ENCODE data around the gene SMPD1.

DNA sequence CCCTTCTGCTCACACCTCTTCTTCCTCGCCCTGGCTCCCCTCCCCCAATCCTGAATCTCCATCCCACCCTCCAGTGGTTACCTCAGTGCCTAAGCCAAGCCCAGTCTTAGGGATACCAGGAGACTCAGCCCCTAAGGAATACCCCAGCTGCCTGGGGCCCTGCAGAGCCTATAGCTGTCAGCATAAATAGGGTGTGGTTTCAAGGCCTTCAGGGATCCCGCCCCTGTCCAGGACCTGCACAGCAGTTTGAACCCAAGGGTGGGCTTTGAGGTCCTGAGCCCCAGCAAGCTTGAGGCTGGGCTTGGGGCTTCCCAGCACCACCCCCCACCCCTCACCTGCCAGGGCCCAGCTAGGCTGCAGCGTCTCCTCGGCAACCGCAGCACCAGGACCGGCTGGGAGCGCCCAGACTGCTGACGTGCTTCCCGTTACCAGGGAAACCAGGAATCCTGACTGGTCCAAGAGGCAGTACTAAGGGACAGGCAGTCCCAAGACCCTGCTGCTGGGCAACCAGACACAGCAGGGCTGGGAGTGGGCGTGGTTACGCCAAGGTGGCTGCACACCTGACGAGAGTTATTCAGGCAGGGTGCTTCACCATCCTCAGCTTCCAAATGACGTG, 14.9 kb downstream of the SMPD1 start:
- TF ChIP-seq, protein P1, sequence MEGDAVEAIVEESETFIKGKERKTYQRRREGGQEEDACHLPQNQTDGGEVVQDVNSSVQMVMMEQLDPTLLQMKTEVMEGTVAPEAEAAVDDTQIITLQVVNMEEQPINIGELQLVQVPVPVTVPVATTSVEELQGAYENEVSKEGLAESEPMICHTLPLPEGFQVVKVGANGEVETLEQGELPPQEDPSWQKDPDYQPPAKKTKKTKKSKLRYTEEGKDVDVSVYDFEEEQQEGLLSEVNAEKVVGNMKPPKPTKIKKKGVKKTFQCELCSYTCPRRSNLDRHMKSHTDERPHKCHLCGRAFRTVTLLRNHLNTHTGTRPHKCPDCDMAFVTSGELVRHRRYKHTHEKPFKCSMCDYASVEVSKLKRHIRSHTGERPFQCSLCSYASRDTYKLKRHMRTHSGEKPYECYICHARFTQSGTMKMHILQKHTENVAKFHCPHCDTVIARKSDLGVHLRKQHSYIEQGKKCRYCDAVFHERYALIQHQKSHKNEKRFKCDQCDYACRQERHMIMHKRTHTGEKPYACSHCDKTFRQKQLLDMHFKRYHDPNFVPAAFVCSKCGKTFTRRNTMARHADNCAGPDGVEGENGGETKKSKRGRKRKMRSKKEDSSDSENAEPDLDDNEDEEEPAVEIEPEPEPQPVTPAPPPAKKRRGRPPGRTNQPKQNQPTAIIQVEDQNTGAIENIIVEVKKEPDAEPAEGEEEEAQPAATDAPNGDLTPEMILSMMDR (IDR thresholded peaks at IDR 0.05) = no peak
- no peak for TF ChIP-seq POLR2A (IDR thresholded peaks at IDR 0.05)
